LNCaP clone FGC (cell line): Measurements from ENCODE around the gene PTX4.

Experiments used
- DNase-seq: peaks from one replicate; pipeline ENCODE4 v3.0.0-alpha.2; 2011; ENCODE audit warnings: low read depth
- H3K4me3 ChIP-seq: 2 replicates; pipeline ENCODE4 v1.5.1; 2011; ENCODE audit warnings: mild to moderate bottlenecking, low read depth, low read length, control low read depth
- CTCF ChIP-seq: IDR thresholded peaks from 2 replicates; pipeline ENCODE4 v1.5.1; 2012; ENCODE audit warnings: mild to moderate bottlenecking; ENCODE audit not compliant: control insufficient read depth, insufficient read depth; ENCODE audit errors: extremely low read depth

Gene PTX4, protein sequence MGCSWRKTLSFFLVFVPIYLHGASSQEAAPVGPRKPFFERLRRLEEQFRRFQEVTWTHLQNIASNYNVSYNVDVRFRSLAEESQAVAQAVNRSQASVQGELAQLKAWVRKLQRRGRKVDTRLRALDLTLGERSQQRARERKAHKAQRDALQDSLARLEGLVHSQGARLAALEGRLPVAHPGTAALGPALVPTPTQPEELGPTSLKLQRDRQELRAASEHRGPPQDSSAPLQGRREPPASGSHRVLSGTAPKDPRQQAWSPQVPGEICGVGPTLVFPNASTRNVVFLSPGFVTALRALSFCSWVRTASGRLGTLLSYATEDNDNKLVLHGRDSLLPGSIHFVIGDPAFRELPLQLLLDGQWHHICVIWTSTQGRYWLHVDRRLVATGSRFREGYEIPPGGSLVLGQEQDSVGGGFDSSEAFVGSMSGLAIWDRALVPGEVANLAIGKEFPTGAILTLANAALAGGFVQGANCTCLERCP

DNA sequence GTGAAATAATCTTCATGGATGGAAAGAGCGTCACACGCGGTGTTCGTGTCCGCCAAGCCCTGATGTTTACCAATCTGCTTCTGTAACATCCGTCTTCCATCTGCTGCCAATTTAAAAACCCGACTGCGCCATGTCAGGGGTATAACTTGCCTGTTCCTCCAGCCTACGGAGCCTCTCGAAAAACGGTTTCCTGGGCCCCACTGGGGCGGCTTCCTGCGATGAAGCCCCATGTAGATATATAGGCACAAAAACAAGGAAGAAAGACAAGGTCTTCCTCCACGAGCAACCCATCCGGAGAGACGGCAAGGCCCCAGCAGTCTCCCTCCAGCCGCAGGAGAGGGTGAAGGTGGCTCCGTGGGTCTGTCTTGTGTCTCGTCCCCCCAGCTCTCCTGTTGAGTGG lies at the start of gene PTX4:
PTX4 (minus strand) TSS at position 326 of the 400 bp plus-strand sequence; CDS start at position 291, 35 bp downstream.
- no peak within 1 kb of the TSS for H3K4me3 ChIP-seq

DNA sequence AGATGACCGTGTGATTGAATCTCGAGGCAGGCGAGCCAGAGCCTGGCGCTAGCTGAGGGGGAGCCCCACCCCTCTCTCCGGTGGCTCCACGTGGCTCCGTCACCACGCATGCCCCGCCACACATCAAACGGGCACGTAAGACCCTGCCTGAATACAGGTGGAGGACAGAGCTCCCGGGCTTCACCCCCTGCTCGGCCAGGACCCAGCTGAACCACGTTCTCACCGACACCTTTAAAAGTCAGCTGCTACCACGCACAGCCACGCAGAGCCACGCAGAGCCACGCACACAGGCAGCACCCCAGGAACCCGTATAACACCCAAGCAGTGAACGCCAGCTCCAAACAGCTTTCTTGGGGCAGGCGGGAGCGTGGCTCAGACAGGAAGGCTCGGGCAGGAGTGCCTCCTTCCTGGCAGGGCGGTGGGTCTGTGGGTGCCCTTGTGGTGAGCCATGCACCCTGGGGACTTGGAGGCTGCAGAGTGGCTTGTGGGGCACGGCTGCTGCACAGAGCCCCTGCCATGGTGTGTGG lies 49.1 kb upstream of the PTX4 start:
- no peak for TF ChIP-seq CTCF
- DNase-seq = no peak
- no peak overlapping the region for H3K4me3 ChIP-seq

More for the DNA sequence above, at the start of gene PTX4:
- TF ChIP-seq CTCF = no peak
- no peak for DNase-seq

GRCh38 chr16:1537138-1537577 lies 48.4 kb upstream of the PTX4 start:
- DNase-seq = no peak
- no peak overlapping the region for H3K4me3 ChIP-seq
- no peak for TF ChIP-seq CTCF

DNA sequence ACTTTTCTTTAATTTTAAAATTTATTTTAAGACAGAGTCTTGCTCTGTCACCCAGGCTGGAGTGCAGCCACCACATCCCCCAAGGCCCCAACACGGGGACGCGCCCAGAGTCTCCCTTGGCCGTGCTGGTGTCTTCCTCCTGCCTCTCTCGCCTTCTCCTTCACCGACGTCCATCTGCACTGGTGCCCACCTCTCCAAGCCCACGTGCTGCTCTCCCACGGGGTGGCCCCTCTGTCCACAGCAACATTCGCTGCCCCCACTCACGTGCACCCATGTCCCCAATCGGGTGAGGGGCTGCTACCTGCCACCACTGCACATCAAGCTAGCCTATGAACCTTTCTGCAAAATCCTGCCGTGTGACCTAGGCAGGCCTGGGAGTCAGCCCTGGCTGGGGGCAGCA lies 47.9 kb upstream of the PTX4 start:
- DNase-seq = no peak
- H3K4me3 ChIP-seq = no peak overlapping the region
- no peak for TF ChIP-seq CTCF

DNA sequence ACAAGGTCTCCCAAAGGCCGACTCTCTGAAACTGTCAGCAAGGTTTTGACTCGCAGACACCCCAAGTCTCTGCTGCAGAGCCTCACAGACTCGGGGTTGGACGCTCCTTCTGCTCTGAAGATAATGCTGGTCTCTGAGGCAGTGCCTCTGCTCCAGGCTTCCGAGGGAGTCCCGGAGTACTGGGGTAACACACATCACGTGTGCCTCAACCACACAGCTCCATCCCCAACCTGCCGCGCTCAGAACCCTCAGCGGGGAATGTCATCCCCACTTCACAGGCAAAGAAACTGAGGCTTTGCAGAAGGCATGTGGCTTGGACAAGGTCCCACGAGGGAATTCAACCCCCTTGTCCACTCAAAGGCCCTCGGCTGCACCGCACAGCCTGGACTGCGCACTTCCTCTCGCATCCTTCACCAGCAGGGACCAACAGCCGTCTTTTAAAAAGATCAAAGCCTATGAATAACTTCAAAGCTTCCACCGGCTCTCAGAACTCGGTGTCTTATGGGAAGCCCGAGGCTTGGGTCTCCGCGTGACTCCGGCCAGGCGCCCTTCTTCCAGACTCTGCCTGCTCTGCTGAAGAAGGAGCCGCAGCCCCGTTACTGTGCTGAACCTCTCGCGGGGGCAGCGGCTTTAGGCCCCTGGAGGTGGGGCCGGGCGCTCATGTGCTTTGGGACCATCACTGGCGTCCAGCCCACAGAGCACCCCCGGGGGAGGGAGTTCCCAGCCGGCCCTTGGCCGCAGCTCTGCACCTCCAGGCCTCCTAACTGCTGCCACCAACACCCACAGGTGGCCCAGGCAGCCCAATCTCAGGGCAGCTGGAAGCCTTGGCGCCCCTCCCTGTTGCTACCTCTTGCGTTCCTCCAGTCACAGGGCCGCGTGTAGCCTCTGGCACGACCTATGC lies 46.9 kb upstream of the PTX4 start:
- no peak for DNase-seq
- H3K4me3 ChIP-seq = no peak overlapping the region
- TF ChIP-seq CTCF = no peak

DNA sequence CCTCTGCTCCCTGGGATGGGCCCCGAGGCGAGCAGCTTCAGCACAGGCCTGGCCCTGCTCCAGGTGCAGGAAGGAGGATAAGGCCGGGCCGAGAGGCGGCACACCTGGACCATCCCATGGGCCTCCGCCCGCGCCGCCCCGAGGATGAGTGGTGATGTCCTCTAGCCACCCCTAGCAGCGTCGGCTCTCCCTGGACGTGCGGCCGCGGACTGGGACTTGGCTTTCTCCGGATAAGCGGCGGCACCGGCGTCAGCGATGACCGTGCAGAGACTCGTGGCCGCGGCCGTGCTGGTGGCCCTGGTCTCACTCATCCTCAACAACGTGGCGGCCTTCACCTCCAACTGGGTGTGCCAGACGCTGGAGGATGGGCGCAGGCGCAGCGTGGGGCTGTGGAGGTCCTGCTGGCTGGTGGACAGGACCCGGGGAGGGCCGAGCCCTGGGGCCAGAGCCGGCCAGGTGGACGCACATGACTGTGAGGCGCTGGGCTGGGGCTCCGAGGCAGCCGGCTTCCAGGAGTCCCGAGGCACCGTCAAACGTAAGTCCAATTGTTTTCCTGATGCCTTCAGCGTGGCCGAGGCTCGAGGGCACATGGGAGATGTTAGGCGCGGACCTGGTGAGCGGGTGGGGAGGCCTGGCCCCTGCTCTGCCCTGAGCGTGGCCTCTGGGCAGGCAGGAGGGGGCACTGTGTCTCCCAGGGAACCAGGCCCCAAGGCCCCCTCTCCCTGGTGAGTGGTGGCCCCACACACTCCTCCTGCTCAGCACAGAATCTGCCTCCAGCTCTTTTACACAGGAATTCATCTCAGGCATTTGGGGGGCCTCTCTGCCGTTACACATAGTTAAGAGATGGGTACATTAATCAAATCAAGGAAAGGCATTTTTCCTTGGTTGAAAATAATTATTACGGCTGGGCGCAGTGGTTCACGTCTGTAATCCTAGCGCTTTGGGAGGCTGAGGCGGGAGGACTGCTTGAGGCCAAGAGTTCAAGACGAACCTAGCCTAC lies 45.6 kb upstream of the PTX4 start:
- TF ChIP-seq CTCF = no peak
- no peak overlapping the region for H3K4me3 ChIP-seq
- DNase-seq = no peak
